PC-9 (cell line): ENCODE data around the gene EXOC4.

Source experiments
- EZH2 ChIP-seq: fragments of 200-600 bp; sonication (generic); IDR thresholded peaks from 2 replicates; pipeline ENCODE4 v1.8.0; 2017; ENCODE audit warnings: antibody characterized with exemption, low read depth
- TF ChIP-seq, protein P1 (sequence below): fragments of 200-600 bp; sonication (generic); conservative IDR thresholded peaks from 2 replicates; pipeline ENCODE4 v1.6.1; 2017; ENCODE audit warnings: mixed run types, antibody characterized with exemption, mild to moderate bottlenecking, moderate library complexity

DNA sequence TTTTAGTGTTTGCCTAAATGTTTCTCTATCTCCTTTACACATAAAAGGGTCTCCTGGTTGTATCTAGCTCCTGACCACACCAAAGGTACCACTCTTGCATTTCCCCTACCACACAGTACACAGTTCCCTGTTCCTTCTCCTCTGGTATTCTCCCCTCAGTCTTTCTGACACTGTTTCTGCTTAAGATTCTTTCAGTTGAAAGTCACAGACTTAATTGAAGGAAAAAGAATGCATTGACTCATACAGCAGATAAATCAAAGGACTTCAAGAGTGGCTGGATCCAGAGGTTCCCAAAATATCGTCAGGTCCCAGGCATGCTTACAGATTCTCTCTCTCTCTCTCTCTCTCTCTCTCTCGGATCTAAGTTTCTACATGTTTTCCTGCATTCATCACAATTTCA, 688.6 kb downstream of the EXOC4 start:
- TF ChIP-seq, protein P1, sequence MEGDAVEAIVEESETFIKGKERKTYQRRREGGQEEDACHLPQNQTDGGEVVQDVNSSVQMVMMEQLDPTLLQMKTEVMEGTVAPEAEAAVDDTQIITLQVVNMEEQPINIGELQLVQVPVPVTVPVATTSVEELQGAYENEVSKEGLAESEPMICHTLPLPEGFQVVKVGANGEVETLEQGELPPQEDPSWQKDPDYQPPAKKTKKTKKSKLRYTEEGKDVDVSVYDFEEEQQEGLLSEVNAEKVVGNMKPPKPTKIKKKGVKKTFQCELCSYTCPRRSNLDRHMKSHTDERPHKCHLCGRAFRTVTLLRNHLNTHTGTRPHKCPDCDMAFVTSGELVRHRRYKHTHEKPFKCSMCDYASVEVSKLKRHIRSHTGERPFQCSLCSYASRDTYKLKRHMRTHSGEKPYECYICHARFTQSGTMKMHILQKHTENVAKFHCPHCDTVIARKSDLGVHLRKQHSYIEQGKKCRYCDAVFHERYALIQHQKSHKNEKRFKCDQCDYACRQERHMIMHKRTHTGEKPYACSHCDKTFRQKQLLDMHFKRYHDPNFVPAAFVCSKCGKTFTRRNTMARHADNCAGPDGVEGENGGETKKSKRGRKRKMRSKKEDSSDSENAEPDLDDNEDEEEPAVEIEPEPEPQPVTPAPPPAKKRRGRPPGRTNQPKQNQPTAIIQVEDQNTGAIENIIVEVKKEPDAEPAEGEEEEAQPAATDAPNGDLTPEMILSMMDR: no peak
- TF ChIP-seq EZH2: no peak
